Kasumi-1 (cell line): ENCODE data around the gene P2RX2.

Experiments
- DNase-seq, 2 experiments: peaks; one replicate each; lab custom pipeline; 2025; lab: John Stamatoyannopoulos, UW

P2RX2 gene

GRCh38 chr12:132620113-132620898 lies 1.7 kb downstream of the P2RX2 start:
- no peak for DNase-seq

GRCh38 chr12:132620899-132621656 lies 2.5 kb downstream of the P2RX2 start:
- no peak for DNase-seq

GRCh38 chr12:132621657-132622435 lies 3.3 kb downstream of the P2RX2 start:
- DNase-seq: no peak

- no peak for DNase-seq
Observed at GRCh38 chr12:132622437-132623071, 4.0 kb downstream of the P2RX2 start.

DNA sequence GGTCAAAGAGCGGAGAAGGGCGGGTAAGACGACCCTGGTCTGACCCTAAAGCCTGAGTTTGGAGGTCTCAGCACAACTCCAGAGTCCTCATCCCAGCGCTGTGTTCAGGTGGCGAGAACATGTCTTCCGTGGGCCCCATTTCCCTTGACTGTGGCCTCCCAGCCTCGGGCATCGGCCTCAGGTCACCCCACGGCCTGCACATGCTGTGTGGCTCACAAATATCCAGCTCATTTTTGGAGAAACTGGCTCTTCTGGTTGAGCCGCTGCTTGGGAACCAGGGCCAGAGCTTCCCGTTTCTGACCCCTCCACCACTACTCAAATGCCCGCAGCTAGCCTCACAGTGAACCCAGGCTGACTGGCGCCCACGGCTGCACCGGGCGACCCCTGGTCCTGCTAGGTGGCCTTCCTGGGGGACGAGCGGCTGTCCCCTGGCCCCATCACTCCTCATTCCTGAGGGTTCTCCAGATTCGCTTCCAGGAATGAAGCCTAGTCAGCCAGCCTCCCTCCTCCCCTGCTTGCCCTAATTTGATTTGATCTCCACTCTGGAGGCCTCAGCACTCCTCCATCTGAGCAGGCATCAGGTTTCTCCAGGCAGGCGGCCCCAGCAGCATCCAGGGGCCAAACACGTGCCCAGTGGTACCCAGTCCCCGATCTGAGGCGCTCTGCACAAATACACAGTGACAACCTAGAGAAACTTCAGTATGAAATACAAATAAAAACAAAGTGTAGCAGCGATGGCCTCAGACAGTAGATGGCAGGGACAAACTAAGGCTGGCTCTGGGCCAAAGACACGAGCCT lies 4.7 kb downstream of the P2RX2 start:
- no peak for DNase-seq

DNA sequence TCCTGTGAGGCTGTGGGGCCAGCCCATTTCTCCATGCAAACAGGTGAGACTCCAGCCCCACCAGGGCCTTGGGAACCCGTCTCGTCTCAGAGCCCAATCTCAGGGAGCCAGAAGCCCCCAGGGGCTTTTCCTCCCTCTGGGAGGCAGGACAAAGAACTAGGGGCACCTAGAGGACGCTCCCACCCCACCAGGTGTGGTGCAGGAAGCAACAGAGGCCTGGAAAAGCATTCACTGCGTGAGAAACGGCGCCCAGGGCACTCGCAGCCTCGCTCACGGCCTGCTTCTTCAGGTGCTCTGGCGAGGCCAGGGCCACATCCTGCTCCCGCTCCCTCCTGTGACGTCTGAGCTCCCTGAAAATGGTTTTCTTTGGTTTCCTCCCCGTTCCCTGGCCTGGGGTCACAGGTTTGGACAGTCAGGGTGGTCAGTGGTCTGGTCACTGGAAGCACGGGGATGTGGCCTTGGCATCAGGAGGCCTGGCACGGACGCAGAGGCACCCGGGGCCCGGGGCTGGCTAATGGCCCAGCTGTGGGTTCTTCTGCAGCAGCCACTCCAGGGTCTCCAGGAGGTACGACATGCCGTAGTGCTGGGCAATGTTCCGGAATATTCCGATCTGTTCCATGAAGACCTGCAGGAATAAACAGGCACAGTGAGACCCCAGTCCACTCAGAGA lies 5.7 kb downstream of the P2RX2 start:
- DNase-seq: no peak

DNA sequence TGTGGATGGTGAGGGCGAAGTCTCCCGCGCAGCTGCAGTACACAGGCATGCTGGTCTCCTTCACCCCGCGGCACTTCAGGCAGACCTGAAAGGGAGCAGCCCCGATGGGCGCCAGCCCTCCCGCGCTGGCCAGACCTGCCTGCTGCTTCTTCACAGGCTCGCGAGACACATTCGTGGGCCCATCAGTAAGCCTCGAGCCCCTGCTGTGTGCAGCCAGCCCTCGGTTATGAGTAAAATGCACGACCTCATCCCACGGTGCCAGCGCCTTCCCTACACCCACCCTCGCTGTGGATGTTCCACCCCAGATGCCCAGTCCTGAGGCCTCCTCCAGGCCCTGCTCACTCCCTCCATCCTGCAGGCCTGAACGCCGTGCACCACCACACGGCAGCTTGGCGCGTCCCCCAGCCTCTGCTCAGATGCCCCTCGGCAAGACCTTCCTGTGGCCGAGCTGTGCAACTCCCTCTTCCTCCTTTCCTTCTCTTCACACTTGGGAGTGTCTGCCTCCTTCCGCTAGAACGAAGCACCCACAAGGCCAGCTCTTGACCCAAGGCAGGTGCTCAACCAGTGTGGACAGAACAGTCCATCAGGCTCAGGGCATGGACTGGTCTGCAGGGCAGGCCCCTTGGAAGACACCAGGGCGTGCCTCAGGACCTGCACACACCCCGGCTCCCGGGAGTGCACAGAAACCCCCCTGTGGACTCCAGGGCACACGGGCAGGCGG lies 6.5 kb downstream of the P2RX2 start:
- DNase-seq: no peak

GRCh38 chr12:132625731-132626430 lies 7.3 kb downstream of the P2RX2 start:
- no peak for DNase-seq

DNA sequence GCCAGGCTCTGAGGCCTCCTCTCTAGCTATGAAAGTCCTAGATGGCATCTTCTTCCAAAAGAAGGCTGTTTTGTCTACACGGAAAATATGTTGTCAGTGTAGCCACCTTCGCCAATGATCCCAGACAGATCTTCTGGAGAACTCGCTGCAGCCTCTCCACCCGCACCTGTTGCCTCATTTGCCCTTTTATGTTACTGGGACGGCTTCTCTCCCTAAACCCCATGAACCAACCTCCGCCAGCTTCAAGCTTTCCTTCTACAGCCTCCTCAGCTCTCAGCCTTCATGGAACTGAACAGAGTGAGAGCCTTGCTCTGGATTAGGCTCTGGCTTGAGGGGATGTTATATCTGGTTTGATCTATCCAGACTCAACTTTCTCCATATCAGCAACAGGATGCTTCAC lies 10.8 kb downstream of the P2RX2 start:
- DNase-seq: no peak

DNA sequence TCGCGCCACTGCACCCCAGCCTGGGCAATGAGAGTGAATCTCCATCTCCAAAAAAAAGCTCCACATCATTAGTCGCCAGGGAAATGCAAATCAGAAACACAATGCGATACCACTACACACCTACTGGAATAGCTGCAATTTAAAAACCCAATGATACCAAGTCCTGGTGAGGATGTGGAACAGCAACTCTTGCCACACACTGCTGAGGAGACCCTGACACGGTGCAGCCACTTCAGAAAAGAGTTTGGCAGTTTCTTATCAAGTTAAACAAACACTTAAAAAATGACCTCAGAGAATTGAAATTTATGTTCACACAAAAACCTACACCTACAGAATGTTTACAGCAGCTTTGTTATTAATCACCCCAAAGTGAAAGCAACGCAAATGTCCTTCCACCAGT lies 12.1 kb downstream of the P2RX2 start:
- DNase-seq: no peak

DNA sequence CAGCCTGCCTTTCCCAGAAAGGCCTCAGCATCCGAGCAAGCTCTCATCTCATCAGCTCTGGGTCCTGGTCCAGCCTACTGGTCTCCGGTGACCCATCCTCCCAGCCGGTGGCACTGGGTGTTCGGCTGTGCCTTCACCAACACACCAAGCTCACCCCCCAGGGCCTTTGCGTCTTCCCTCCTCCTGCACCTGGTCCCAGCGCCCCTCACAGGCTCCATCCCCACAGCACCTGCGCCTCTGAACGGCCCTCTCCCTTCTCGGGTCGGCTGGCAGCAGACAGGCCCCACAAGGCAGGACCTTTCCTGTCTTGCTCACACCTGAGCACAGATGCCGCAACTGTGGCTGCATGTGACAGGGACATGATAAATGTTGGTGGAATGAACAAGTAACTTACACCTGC lies 13.1 kb downstream of the P2RX2 start:
- DNase-seq: no peak

DNA sequence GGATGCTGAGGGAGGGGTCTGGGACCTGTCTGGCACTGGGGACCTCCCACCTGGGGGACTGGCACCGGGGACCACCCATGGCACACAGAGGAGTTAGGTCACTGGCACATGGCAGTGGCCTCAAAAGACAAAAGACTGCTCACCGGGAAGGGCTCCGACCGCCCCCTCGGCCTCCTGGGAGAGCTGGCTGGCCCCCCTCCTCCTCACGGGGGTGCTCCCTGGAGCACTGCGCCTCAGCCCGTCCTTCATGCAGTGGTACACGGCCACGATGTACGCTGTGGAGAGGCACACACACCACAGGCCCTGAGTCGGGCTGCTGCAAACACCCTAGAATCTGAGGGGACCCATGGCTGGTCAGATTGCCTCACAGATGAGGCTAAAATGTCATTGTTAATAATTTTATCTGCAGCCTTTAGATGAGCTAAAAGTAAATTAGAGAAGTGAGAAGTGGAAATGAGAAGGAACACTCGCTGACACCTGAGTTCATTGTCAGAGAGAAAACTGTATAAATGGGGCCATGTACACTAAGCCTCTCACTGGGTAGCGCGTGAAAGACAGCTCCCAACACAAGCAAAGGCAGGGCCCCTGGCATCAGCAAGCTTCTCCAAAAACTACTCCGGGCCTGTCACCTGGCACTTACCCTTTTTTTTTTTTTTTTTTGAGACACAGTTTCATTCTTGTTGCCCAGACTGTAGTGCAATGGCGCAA lies 14.1 kb downstream of the P2RX2 start:
- no peak for DNase-seq

GRCh38 chr12:132633398-132633797 lies 14.8 kb downstream of the P2RX2 start:
- DNase-seq: no peak

- DNase-seq: no peak
Observed at GRCh38 chr12:132633901-132634300, 15.3 kb downstream of the P2RX2 start.

DNA sequence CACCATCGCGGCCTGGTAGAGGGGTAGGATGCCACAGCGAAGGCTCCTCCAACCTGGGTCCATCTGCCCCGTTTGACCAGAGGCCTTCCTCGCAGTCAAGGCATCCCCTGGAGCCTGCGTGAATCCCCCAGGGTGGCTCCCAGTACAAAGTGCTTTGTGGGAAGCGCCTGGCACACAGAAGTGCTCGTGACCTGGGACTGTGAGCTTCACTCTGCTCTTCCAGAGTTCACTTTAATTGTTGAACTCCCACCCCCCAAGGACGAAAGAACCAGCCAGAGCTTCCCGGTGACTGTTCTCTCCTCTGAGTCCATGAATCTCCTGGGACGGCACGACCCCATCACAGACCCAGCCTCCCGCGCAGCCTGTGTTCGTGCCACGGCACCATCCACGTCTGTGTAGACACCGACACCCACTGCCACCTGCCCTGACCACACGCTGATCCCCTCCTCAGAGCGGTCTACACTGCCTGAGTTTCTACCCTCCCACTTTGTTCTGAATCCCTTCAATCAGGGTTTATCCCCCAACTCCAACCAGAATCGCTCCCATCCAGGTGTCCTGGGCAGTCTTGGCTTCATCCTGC lies 15.9 kb downstream of the P2RX2 start:
- DNase-seq: no peak

DNA sequence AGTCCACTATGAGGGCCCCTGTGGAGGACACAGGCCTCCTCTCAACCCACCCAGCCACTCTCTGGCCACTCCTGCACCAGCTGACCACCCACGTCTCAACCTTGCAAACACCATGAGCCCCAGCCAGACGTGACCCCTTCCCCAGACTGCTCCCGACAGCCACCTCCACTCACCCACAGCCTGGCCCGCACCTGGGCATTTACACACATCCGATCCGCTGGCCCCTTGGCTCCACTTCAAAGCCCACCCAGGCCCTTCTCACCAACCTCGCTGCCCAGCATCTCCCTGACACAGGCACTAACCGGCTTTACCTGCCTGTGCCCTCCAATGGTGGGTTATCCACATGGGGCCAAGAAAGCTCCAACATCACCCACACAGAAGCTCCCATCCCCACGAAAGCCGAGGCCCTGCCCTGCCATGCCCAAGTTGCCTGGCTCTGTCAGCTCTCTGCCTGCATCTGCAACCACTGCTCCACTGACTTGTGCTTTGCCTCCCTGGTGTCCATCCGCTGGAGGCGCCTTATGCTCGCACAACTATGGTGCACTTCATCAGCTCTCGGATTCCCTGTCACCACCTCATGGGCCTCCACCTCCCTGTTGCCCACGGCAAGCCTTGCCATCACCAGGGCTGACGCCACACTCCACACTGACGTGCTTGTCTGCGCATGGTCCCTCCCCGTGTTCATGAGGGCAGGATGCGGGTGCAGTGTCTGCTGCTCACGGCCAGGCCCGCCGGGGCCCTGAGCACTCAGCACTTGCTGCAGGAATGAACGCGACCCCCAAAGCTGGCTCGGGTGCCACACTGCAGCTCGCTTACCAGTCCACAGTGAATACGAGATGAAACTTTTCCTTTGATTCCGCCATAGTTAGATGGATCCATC lies 16.7 kb downstream of the P2RX2 start:
- DNase-seq: no peak

GRCh38 chr12:132637811-132638210 lies 19.2 kb downstream of the P2RX2 start:
- DNase-seq: no peak
